Measurements from ENCODE around the gene BTD. TPM values are rescaled to one million over a fixed set of nuclear protein-coding genes. Genes with fewer than 3 reads are reported as not detected.
A peak's percentile ranks its signal among the peaks of the same experiment; 100 is the strongest.

The BTD gene
- 10 to 100 TPM; 20.5 to 53.9 (median 44.6) TPM for total RNA-seq

GRCh38 chr3:15601399-15602145, at the start of gene BTD, which contains the start of gene HACL1:
BTD (plus strand) TSS chr3:15601745; CDS start chr3:15635440, 33,695 bp downstream.
HACL1 (minus strand) TSS chr3:15601569; CDS start chr3:15601463, 106 bp downstream.
- no peaks in the 10 kb centered on the region for H3K9me3 ChIP-seq
- ATAC-seq, result peak; percentile 98
- H3K27me3 ChIP-seq, result no peaks in the 10 kb centered on the region
- H3K36me3 ChIP-seq, result peaks cover 0 to 36% of the 10 kb centered on the region in 2 donors
- TF ChIP-seq POLR2AphosphoS5 (IDR thresholded peaks at IDR 0.05) (peak; percentile 80), POLR2A (IDR thresholded peaks at IDR 0.05) (peak; percentile 71 to 90), CTCF (IDR thresholded peaks at IDR 0.05) (peak in 3 of 4 experiments; percentile 25 to 43 (median 39)), EP300 (IDR thresholded peaks at IDR 0.05) (no peak)
- peak within 1 kb of the TSS; percentile 90 to 96 for H3K4me3 ChIP-seq
- WGBS, 2 donors (ENCODE audit: low coverage in 1 of 2), result 0 to 1% methylated on average over 15 to 22 of the region's 61 CpGs
- peak within 1 kb of the TSS; percentile 88 to 96 (median 90) for H3K27ac ChIP-seq
- peaks cover 14 to 63% (median 15%) of the 10 kb centered on the region in 3 donors for H3K4me1 ChIP-seq

GRCh38 chr3:15551902-15552301, 49.6 kb upstream of the BTD start:
- TF ChIP-seq POLR2AphosphoS5 (IDR thresholded peaks at IDR 0.05) (no peak), EP300 (IDR thresholded peaks at IDR 0.05) (no peak), POLR2A (IDR thresholded peaks at IDR 0.05) (no peak), CTCF (IDR thresholded peaks at IDR 0.05) (no peak)
- Histone ChIP-seq H3K9me3 (no peaks in the 10 kb centered on the region), H3K27ac (no peak overlapping the region), H3K4me1 (no peaks in the 10 kb centered on the region), H3K27me3 (no peaks in the 10 kb centered on the region), H3K4me3 (no peak overlapping the region), H3K36me3 (peaks cover 0 to 47% of the 10 kb centered on the region in 2 donors)
- WGBS, 2 donors (ENCODE audit: low coverage in 1 of 2), result no CpG with 5 or more reads among the region's 1 CpG
- no peak for ATAC-seq

GRCh38 chr3:15553749-15554148, 47.8 kb upstream of the BTD start:
- 76 to 82% methylated on average over 3 of the region's 3 CpGs for WGBS, 2 donors (ENCODE audit: low coverage in 1 of 2)
- H3K9me3 ChIP-seq, result no peaks in the 10 kb centered on the region
- H3K4me3 ChIP-seq, result no peak overlapping the region
- peaks cover 0 to 47% of the 10 kb centered on the region in 2 donors for H3K36me3 ChIP-seq
- ATAC-seq, result no peak
- peaks cover 0 to 9% (median 0%) of the 10 kb centered on the region in 3 donors for H3K4me1 ChIP-seq
- no peak overlapping the region for H3K27ac ChIP-seq
- TF ChIP-seq CTCF (IDR thresholded peaks at IDR 0.05) (no peak), POLR2A (IDR thresholded peaks at IDR 0.05) (no peak), POLR2AphosphoS5 (IDR thresholded peaks at IDR 0.05) (no peak)
- H3K27me3 ChIP-seq, result no peaks in the 10 kb centered on the region

- peak; percentile 34 for ATAC-seq
- H3K27ac ChIP-seq, result no peak overlapping the region
Observed at GRCh38 chr3:15556512-15556911, 45.0 kb upstream of the BTD start.

More at GRCh38 chr3:15556512-15556911, 45.0 kb upstream of the BTD start:
- H3K4me1 ChIP-seq, result peaks cover 0 to 9% (median 0%) of the 10 kb centered on the region in 3 donors
- H3K9me3 ChIP-seq, result no peaks in the 10 kb centered on the region
- peaks cover 0 to 55% of the 10 kb centered on the region in 2 donors for H3K36me3 ChIP-seq
- TF ChIP-seq POLR2AphosphoS5 (IDR thresholded peaks at IDR 0.05) (no peak), POLR2A (IDR thresholded peaks at IDR 0.05) (no peak), CTCF (IDR thresholded peaks at IDR 0.05) (no peak), EP300 (IDR thresholded peaks at IDR 0.05) (no peak)
- H3K4me3 ChIP-seq, result no peak overlapping the region
- H3K27me3 ChIP-seq, result no peaks in the 10 kb centered on the region
- 60 to 89% methylated on average over 1 to 2 of the region's 2 CpGs for WGBS, 2 donors (ENCODE audit: low coverage in 1 of 2)
